ENCODE results near the gene ZFYVE27. TPM values are rescaled to one million over a fixed set of nuclear protein-coding genes. Genes with fewer than 3 reads are reported as not detected.

ZFYVE27 gene
- total RNA-seq, 4 donors from 2014 or later, result 61.1 to 121 (median 89.3) TPM

- Histone ChIP-seq H3K9me3 (no peaks in the 10 kb centered on the region), H3K4me3 (no peak overlapping the region), H3K27me3 (no peaks in the 10 kb centered on the region), H3K4me1 (no peaks in the 10 kb centered on the region), H3K27ac (no peak overlapping the region), H3K36me3 (peaks cover 0 to 58% (median 0%) of the 10 kb centered on the region in 3 donors)
- TF ChIP-seq POLR2A (IDR thresholded peaks at IDR 0.05), result no peak
- TF ChIP-seq CTCF (IDR thresholded peaks at IDR 0.05), result no peak
- peak in 1 of 3 donors; percentile 28 for DNase-seq
These were observed 23.7 kb downstream of the ZFYVE27 start for GRCh38 chr10:97760461-97761257.

GRCh38 chr10:97761331-97761865, 24.5 kb downstream of the ZFYVE27 start:
- Histone ChIP-seq H3K27ac (no peak overlapping the region), H3K27me3 (no peaks in the 10 kb centered on the region), H3K9me3 (no peaks in the 10 kb centered on the region), H3K36me3 (peaks cover 0 to 50% (median 0%) of the 10 kb centered on the region in 3 donors), H3K4me1 (no peaks in the 10 kb centered on the region), H3K4me3 (no peak overlapping the region)
- TF ChIP-seq CTCF (IDR thresholded peaks at IDR 0.05), result no peak
- no peak for TF ChIP-seq POLR2A (IDR thresholded peaks at IDR 0.05)
- DNase-seq, result peak in 1 of 3 donors; percentile 25

- DNase-seq, result peak in 1 of 3 donors; percentile 38
- Histone ChIP-seq H3K27me3 (no peaks in the 10 kb centered on the region), H3K9me3 (no peaks in the 10 kb centered on the region), H3K4me1 (no peaks in the 10 kb centered on the region), H3K27ac (no peak overlapping the region), H3K4me3 (no peak overlapping the region), H3K36me3 (peaks cover 0 to 44% (median 0%) of the 10 kb centered on the region in 3 donors)
- TF ChIP-seq POLR2A (IDR thresholded peaks at IDR 0.05) (no peak), CTCF (IDR thresholded peaks at IDR 0.05) (no peak)
These were observed 25.1 kb downstream of the ZFYVE27 start for GRCh38 chr10:97762056-97762455.

GRCh38 chr10:97762816-97763215, 25.9 kb downstream of the ZFYVE27 start:
- H3K27ac ChIP-seq, result no peak overlapping the region
- H3K36me3 ChIP-seq, result peaks cover 0 to 36% (median 0%) of the 10 kb centered on the region in 3 donors
- TF ChIP-seq POLR2A (IDR thresholded peaks at IDR 0.05) (no peak), CTCF (IDR thresholded peaks at IDR 0.05) (no peak)
- DNase-seq, result peak in 1 of 3 donors; percentile 31
- H3K9me3 ChIP-seq, result no peaks in the 10 kb centered on the region
- no peaks in the 10 kb centered on the region for H3K4me1 ChIP-seq
- H3K27me3 ChIP-seq, result no peaks in the 10 kb centered on the region
- no peak overlapping the region for H3K4me3 ChIP-seq

GRCh38 chr10:97763411-97763810, 26.5 kb downstream of the ZFYVE27 start:
- Histone ChIP-seq H3K4me3 (no peak overlapping the region), H3K9me3 (no peaks in the 10 kb centered on the region), H3K27me3 (no peaks in the 10 kb centered on the region), H3K36me3 (peaks cover 0 to 32% (median 0%) of the 10 kb centered on the region in 3 donors), H3K4me1 (no peaks in the 10 kb centered on the region), H3K27ac (no peak overlapping the region)
- TF ChIP-seq CTCF (IDR thresholded peaks at IDR 0.05) (no peak), POLR2A (IDR thresholded peaks at IDR 0.05) (no peak)
- peak in 1 of 3 donors; percentile 1 for DNase-seq

All from Peyer's patch (tissue), 4 donors.